Measurements from ENCODE around the gene LIG1. TPM values are rescaled to one million over a fixed set of nuclear protein-coding genes. Genes with fewer than 3 reads are reported as not detected.

Gene LIG1
- total RNA-seq, 1 donor from 2014 or later: 140 TPM

- DNase-seq (ENCODE audit: low spot score): no peak
- Mint-ChIP-seq H3K27ac (no peak overlapping the region), H3K4me1 (ENCODE audit: low read depth) (no peaks in the 10 kb centered on the region), H3K4me3 (no peak overlapping the region), H3K36me3 (ENCODE audit: low read depth) (peaks cover 5% of the 10 kb centered on the region), H3K9me3 (no peaks in the 10 kb centered on the region), H3K27me3 (ENCODE audit: insufficient read depth) (peaks cover 1% of the 10 kb centered on the region)
- intact Hi-C loops (cut with micrococcal nuclease): no loop called here
These were observed 24.1 kb upstream of the LIG1 start for GRCh38 chr19:48194041-48194843.

GRCh38 chr19:48192750-48193149 is 22.6 kb upstream of the LIG1 start:
- no peaks in the 10 kb centered on the region for H3K9me3 Mint-ChIP-seq
- no peak for DNase-seq (ENCODE audit: low spot score)
- no peak overlapping the region for H3K27ac Mint-ChIP-seq
- H3K4me1 Mint-ChIP-seq (ENCODE audit: low read depth): no peaks in the 10 kb centered on the region
- H3K27me3 Mint-ChIP-seq (ENCODE audit: insufficient read depth): peaks cover 1% of the 10 kb centered on the region
- H3K4me3 Mint-ChIP-seq: no peak overlapping the region
- intact Hi-C loops (cut with micrococcal nuclease): no loop called here
- peaks cover 12% of the 10 kb centered on the region for H3K36me3 Mint-ChIP-seq (ENCODE audit: low read depth)

- peaks cover 14% of the 10 kb centered on the region for H3K36me3 Mint-ChIP-seq (ENCODE audit: low read depth)
- no peaks in the 10 kb centered on the region for H3K9me3 Mint-ChIP-seq
- no peaks in the 10 kb centered on the region for H3K4me1 Mint-ChIP-seq (ENCODE audit: low read depth)
- intact Hi-C loops (cut with micrococcal nuclease): no loop called here
- H3K4me3 Mint-ChIP-seq: no peak overlapping the region
- DNase-seq (ENCODE audit: low spot score): no peak
- H3K27me3 Mint-ChIP-seq (ENCODE audit: insufficient read depth): no peaks in the 10 kb centered on the region
- no peak overlapping the region for H3K27ac Mint-ChIP-seq
These were observed 20.7 kb upstream of the LIG1 start for GRCh38 chr19:48190885-48191284.

DNA sequence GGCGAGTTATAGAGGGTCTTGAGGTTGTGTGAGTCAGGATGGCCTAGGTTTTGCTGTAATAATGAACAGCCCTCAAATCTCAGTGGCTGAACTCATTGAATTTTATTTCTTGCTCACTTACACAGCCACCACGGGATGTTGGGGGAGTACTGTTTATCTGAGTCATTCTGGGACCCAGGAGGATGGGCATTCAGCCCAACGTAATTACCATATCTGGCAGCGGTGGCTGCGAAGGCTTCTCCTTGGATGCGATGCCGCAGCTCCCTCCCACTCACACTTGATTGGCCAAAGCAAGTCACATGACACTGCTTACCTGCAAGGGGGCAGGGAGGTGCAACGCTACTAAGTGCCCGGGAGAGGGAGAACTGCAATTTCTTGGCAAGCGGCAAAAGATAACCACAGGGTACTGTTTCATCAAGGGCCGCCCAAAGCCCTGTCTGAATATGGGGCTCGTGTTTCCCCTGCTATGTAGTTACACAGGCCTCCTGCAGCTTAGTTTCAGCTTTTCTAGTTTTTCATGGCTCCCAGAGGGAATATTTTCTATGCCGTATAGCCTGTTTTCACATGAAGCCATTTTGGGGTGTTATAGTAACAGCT is 20.2 kb upstream of the LIG1 start:
- Mint-ChIP-seq H3K9me3 (no peaks in the 10 kb centered on the region), H3K27ac (no peak overlapping the region), H3K27me3 (ENCODE audit: insufficient read depth) (no peaks in the 10 kb centered on the region), H3K36me3 (ENCODE audit: low read depth) (peaks cover 14% of the 10 kb centered on the region), H3K4me1 (ENCODE audit: low read depth) (no peaks in the 10 kb centered on the region), H3K4me3 (no peak overlapping the region)
- no peak for DNase-seq (ENCODE audit: low spot score)
- intact Hi-C loops (cut with micrococcal nuclease): no loop called here

- Mint-ChIP-seq H3K4me1 (ENCODE audit: low read depth) (no peaks in the 10 kb centered on the region), H3K27me3 (ENCODE audit: insufficient read depth) (no peaks in the 10 kb centered on the region), H3K9me3 (peaks cover 3% of the 10 kb centered on the region), H3K4me3 (no peak overlapping the region), H3K27ac (no peak overlapping the region), H3K36me3 (ENCODE audit: low read depth) (peaks cover 23% of the 10 kb centered on the region)
- intact Hi-C loops (cut with micrococcal nuclease): no loop called here
- no peak for DNase-seq (ENCODE audit: low spot score)
These were observed 16.4 kb upstream of the LIG1 start for GRCh38 chr19:48186541-48186991.

DNA sequence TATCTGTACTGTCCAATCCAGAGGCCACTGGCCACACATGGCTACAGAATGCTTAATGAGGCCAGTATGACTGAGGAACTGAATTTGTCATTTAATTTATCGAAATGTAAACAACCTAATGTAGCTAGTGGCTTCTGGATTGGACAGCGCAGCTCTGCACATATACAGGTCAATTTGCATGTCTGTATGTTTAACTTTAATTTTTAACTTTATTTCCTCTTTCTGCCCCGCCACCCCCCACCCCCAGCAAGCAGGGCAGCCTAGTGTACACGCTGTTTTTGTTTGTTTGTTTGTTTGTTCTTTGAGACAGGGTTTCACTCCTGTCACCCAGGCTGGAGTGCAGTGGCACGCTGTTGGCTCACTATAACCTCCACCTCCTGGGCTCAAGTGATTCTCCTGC is 15.9 kb upstream of the LIG1 start:
- H3K4me1 Mint-ChIP-seq (ENCODE audit: low read depth): no peaks in the 10 kb centered on the region
- no peaks in the 10 kb centered on the region for H3K27me3 Mint-ChIP-seq (ENCODE audit: insufficient read depth)
- peaks cover 8% of the 10 kb centered on the region for H3K9me3 Mint-ChIP-seq
- no peak overlapping the region for H3K27ac Mint-ChIP-seq
- H3K36me3 Mint-ChIP-seq (ENCODE audit: low read depth): peaks cover 27% of the 10 kb centered on the region
- intact Hi-C loops (cut with micrococcal nuclease): no loop called here
- DNase-seq (ENCODE audit: low spot score): no peak
- no peak overlapping the region for H3K4me3 Mint-ChIP-seq

DNA sequence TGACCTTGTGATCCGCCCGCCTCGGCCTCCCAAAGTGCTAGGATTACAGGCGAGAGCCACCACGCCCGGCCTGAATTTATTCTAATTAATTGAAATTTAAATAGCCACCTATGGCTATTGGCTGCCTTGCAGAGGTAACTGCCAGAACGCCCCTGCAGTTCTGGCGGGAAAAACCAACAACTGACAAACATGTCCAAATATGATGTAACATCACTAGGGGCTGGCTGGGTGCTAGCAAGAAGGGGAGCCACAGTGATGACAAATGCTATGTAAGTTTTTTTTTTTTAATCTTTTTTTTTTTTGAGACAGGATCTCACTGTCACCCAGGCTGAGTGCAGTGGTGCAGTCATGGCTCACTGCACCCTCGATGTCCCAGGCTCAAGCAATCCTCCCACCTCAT is 13.2 kb upstream of the LIG1 start:
- intact Hi-C loops (cut with micrococcal nuclease): no loop called here
- no peak for DNase-seq (ENCODE audit: low spot score)
- no peaks in the 10 kb centered on the region for H3K4me1 Mint-ChIP-seq (ENCODE audit: low read depth)
- no peak overlapping the region for H3K27ac Mint-ChIP-seq
- peaks cover 8% of the 10 kb centered on the region for H3K9me3 Mint-ChIP-seq
- H3K4me3 Mint-ChIP-seq: no peak overlapping the region
- H3K36me3 Mint-ChIP-seq (ENCODE audit: low read depth): peaks cover 27% of the 10 kb centered on the region
- H3K27me3 Mint-ChIP-seq (ENCODE audit: insufficient read depth): no peaks in the 10 kb centered on the region

- intact Hi-C loops (cut with micrococcal nuclease): no loop called here
These were observed 12.3 kb upstream of the LIG1 start for GRCh38 chr19:48182434-48182833.

GRCh38 chr19:48181505-48181904 is 11.4 kb upstream of the LIG1 start:
- H3K4me3 Mint-ChIP-seq: no peak overlapping the region
- DNase-seq (ENCODE audit: low spot score): no peak
- peaks cover 8% of the 10 kb centered on the region for H3K9me3 Mint-ChIP-seq
- no peaks in the 10 kb centered on the region for H3K27me3 Mint-ChIP-seq (ENCODE audit: insufficient read depth)
- peaks cover 26% of the 10 kb centered on the region for H3K36me3 Mint-ChIP-seq (ENCODE audit: low read depth)
- no peak overlapping the region for H3K27ac Mint-ChIP-seq
- intact Hi-C loops (cut with micrococcal nuclease): no loop called here
- peaks cover 5% of the 10 kb centered on the region for H3K4me1 Mint-ChIP-seq (ENCODE audit: low read depth)

More at GRCh38 chr19:48182434-48182833, 12.3 kb upstream of the LIG1 start:
- Mint-ChIP-seq H3K36me3 (ENCODE audit: low read depth) (peaks cover 23% of the 10 kb centered on the region), H3K27ac (no peak overlapping the region), H3K9me3 (peaks cover 8% of the 10 kb centered on the region), H3K4me1 (ENCODE audit: low read depth) (no peaks in the 10 kb centered on the region), H3K4me3 (no peak overlapping the region), H3K27me3 (ENCODE audit: insufficient read depth) (no peaks in the 10 kb centered on the region)
- DNase-seq (ENCODE audit: low spot score): no peak

- Mint-ChIP-seq H3K27me3 (ENCODE audit: insufficient read depth) (no peaks in the 10 kb centered on the region), H3K27ac (no peak overlapping the region), H3K9me3 (peaks cover 2% of the 10 kb centered on the region), H3K36me3 (ENCODE audit: low read depth) (peaks cover 26% of the 10 kb centered on the region), H3K4me3 (no peak overlapping the region), H3K4me1 (ENCODE audit: low read depth) (peaks cover 16% of the 10 kb centered on the region)
- DNase-seq (ENCODE audit: low spot score): no peak
- intact Hi-C loops (cut with micrococcal nuclease): loop anchor here (10.0 kb wide), 1 partner anchor 431 kb away; the partner anchor contains the start of gene NOP53
These were observed 6.1 kb upstream of the LIG1 start for GRCh38 chr19:48176226-48176625.

DNA sequence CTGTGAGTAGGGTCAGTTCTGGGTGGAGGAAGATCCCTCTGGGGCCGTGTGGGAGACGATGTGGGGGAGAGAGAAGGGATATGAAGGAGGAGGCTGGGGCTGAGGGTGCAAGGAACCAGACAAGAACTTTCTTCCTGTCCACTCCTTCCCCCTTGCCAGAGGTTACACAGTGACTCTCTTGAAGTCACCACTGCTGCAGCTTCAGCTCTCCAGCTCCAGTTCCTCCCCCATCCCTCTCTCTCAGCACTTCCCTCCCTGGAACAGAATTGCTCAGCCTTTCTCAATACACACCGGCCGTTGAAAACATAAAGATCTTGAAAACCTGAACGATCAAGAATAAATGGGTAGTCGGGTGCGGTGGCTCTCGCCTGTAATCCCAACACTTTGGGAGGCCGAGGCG is 5.4 kb upstream of the LIG1 start:
- no peak for DNase-seq (ENCODE audit: low spot score)
- intact Hi-C loops (cut with micrococcal nuclease): loop anchor here (10.0 kb wide), 1 partner anchor 431 kb away; the partner anchor contains the start of gene NOP53
- Mint-ChIP-seq H3K27me3 (ENCODE audit: insufficient read depth) (no peaks in the 10 kb centered on the region), H3K27ac (no peak overlapping the region), H3K9me3 (no peaks in the 10 kb centered on the region), H3K4me3 (no peak overlapping the region), H3K36me3 (ENCODE audit: low read depth) (peaks cover 30% of the 10 kb centered on the region), H3K4me1 (ENCODE audit: low read depth) (peaks cover 22% of the 10 kb centered on the region)

DNA sequence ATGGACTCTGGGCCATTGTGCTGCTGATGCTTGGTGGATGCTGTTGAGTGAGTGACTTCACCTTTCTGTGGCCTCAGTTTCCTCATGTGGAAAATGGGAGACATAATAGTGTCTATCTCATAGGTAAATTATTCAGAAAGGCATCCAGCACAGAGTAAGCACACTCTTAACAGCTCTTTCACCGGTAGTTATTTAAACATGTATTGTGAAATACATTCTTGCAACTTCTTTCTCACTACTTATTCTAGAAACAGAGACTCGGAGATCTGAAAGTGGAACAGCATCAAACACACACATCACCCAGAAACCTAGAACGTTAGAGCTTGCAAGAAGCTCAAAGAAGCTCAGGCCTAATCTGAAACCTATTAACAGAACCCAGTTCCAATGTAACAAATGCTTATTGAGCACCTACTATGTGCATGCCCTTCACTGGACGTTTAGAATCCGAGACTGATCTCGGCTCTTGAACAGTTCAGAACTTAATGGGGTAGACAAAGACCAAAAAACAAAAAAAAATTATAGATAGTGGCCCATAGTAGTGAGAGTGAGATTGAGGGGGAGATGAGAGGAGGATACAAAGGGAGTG is 4.4 kb upstream of the LIG1 start:
- peaks cover 27% of the 10 kb centered on the region for H3K36me3 Mint-ChIP-seq (ENCODE audit: low read depth)

GRCh38 chr19:48171710-48172109 is 1.6 kb upstream of the LIG1 start:
- no peak for DNase-seq (ENCODE audit: low spot score)
- peaks cover 3% of the 10 kb centered on the region for H3K27me3 Mint-ChIP-seq (ENCODE audit: insufficient read depth)
- peak overlapping the region; percentile 97 for H3K4me3 Mint-ChIP-seq

More for the DNA sequence above, 4.4 kb upstream of the LIG1 start:
- no peak overlapping the region for H3K4me3 Mint-ChIP-seq
- no peak overlapping the region for H3K27ac Mint-ChIP-seq
- H3K4me1 Mint-ChIP-seq (ENCODE audit: low read depth): peaks cover 23% of the 10 kb centered on the region
- intact Hi-C loops (cut with micrococcal nuclease): loop anchor here (5.0 to 10.0 kb wide), 2 partner anchors 338 to 430 kb away; partner anchors contain the start of genes LMTK3 and NOP53
- peaks cover 3% of the 10 kb centered on the region for H3K27me3 Mint-ChIP-seq (ENCODE audit: insufficient read depth)
- H3K9me3 Mint-ChIP-seq: no peaks in the 10 kb centered on the region
- DNase-seq (ENCODE audit: low spot score): no peak

More at GRCh38 chr19:48171710-48172109, 1.6 kb upstream of the LIG1 start:
- peaks cover 37% of the 10 kb centered on the region for H3K4me1 Mint-ChIP-seq (ENCODE audit: low read depth)
- H3K27ac Mint-ChIP-seq: peak overlapping the region; percentile 100
- peaks cover 23% of the 10 kb centered on the region for H3K36me3 Mint-ChIP-seq (ENCODE audit: low read depth)
- intact Hi-C loops (cut with micrococcal nuclease): loop anchor here (2.0 to 10.0 kb wide), 3 partner anchors 77 to 427 kb away; partner anchors contain the start of genes LMTK3 and NOP53
- no peaks in the 10 kb centered on the region for H3K9me3 Mint-ChIP-seq
